ENCODE measurements around the gene TC2N.

- TF ChIP-seq CTCF (IDR thresholded peaks at IDR 0.05; ENCODE audit: low read length), result no peak
- no peak for TF ChIP-seq EZH2 (optimal IDR thresholded peaks at IDR 0.05; ENCODE audit: low read depth, low read length)
- TF ChIP-seq EZH2phosphoT487 (IDR thresholded peaks at IDR 0.05; ENCODE audit: low read length), result no peak
Observed at GRCh38 chr14:91780452-91780851, 86.9 kb downstream of the TC2N start.

Data from MM.1S (cell line).